SU-DHL-6 (cell line): ENCODE data around the gene MYO15B.

Experiments
- H2AFZ ChIP-seq: fragments of 200-600 bp; sonication (generic); 2 replicates; pipeline ENCODE4 v1.6.1; 2014; ENCODE audit warnings: low read depth, mild to moderate bottlenecking, moderate library complexity, mixed read lengths, antibody characterized with exemption, low read length; ENCODE audit not compliant: severe bottlenecking
- H3F3A ChIP-seq: fragments of 200-600 bp; shearing (Covaris generic); 2 replicates; pipeline ENCODE4 v1.6.0; 2016; ENCODE audit warnings: antibody characterized with exemption, mild to moderate bottlenecking; ENCODE audit not compliant: insufficient read depth
- H3K27ac ChIP-seq: fragments of 200-600 bp; sonication (generic); 2 replicates; pipeline ENCODE4 v1.5.1; 2016; ENCODE audit warnings: low read depth, mild to moderate bottlenecking, low read length, moderate library complexity, mixed read lengths
- H3K27me3 ChIP-seq: fragments of 200-600 bp; sonication (generic), shearing (Covaris generic); 2 replicates; pipeline ENCODE4 v1.6.0; 2014; ENCODE audit warnings: mild to moderate bottlenecking, low read length
- H3K36me3 ChIP-seq: fragments of 200-600 bp; sonication (generic); 2 replicates; pipeline ENCODE4 v1.6.1; 2014; ENCODE audit warnings: mild to moderate bottlenecking, low read length, mixed read lengths
- H3K4me2 ChIP-seq: fragments of 300-600, 200-600 bp; shearing (Covaris generic), sonication (generic); 2 replicates; pipeline ENCODE4 v1.6.0; 2014; ENCODE audit warnings: low read length, low read depth, mild to moderate bottlenecking; ENCODE audit not compliant: poor library complexity, severe bottlenecking
- H3K4me3 ChIP-seq: fragments of 200-600 bp; sonication (generic); 2 replicates; pipeline ENCODE4 v1.5.1; 2014; ENCODE audit warnings: antibody characterized with exemption, low read length, mild to moderate bottlenecking, mixed read lengths; ENCODE audit not compliant: insufficient read depth, poor library complexity, severe bottlenecking
- H3K79me2 ChIP-seq: fragments of 200-600 bp; sonication (generic); 2 replicates; pipeline ENCODE4 v1.6.1; 2014; ENCODE audit warnings: mild to moderate bottlenecking, low read length, moderate library complexity; ENCODE audit not compliant: insufficient read depth
- H3K9ac ChIP-seq: fragments of 200-600 bp; sonication (generic); 2 replicates; pipeline ENCODE4 v1.7.0; 2014; ENCODE audit warnings: mild to moderate bottlenecking, low read length
- H3K9me2 ChIP-seq: fragments of 200-600 bp; sonication (generic); replicated peaks from 2 replicates; pipeline ENCODE4 v1.6.1; 2014; ENCODE audit warnings: low read length; ENCODE audit not compliant: insufficient read depth
- H3K9me3 ChIP-seq: fragments of 200-600 bp; sonication (generic); 2 replicates; pipeline ENCODE4 v1.6.1; 2014; ENCODE audit warnings: low read length, mixed read lengths; ENCODE audit not compliant: insufficient read depth
- H4K20me1 ChIP-seq: fragments of 200-600 bp; sonication (generic); 2 replicates; pipeline ENCODE4 v1.6.1; 2014; ENCODE audit warnings: low read depth, mild to moderate bottlenecking, antibody characterized with exemption, low read length, moderate library complexity, mixed read lengths
- EZH2phosphoT487 ChIP-seq: fragments of 200-600 bp; sonication (generic), shearing (Covaris generic); conservative IDR thresholded peaks from 2 replicates; pipeline ENCODE4 v1.6.1; 2018; ENCODE audit warnings: mild to moderate bottlenecking, antibody characterized with exemption, low read length, moderate library complexity, mixed read lengths
- TF ChIP-seq, protein P1 (sequence below): fragments of 200-600 bp; sonication (generic); IDR thresholded peaks from one replicate; pipeline ENCODE4 v1.5.1; 2017; ENCODE audit warnings: antibody characterized with exemption, mild to moderate bottlenecking, low read length, moderate library complexity; ENCODE audit not compliant: insufficient read depth, poor library complexity, severe bottlenecking

Gene MYO15B

DNA sequence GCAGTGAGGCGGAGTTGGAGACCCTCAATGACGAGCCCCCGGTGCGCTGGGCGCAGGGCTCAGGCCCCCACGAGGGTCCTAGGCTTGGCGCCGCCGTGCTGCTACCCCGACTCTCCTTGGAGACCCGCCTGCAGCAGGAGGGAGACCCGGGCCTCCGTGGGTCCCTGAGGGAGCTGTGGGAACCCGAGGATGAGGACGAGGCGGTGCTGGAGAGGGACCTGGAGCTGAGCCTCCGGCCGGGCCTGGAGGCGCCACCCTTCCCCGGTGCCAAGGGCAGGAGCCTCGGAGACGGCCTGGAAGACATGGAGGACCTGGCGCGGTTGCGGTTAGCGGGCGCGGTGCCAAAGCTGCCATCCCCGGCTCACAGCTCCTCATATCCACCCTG is 2.3 kb downstream of the MYO15B start:
- Histone ChIP-seq H2AFZ (peak overlapping the region; percentile 46), H3K27ac (no peak overlapping the region)

DNA sequence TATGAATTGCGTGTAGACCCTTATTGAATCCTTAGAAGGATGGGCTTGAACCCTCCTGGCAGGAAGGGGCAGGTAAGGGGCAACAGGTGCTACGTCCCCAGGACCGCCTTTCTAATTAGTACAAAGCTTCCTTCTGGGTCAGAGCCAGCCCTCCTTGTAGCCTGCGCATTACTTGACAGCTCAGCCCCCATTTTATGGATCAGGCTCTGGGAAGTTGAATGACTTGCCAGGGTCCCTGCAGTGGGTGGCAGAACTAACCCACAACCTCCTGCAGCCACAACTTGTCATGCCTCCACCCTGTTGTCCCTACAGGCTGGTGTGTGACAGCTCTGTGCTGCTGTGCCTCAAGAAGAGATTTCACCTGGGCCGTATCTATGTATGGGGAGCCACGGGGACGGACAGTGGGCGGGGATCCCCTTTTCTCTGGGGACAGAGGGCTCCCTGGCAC is 2.7 kb downstream of the MYO15B start:
- Histone ChIP-seq H2AFZ (no peak overlapping the region), H3K4me2 (no peak overlapping the region), H3K27me3 (no peaks in the 10 kb centered on the region)

More for the DNA sequence above, 2.3 kb downstream of the MYO15B start:
- Histone ChIP-seq H3K4me3 (peak overlapping the region; percentile 46), H4K20me1 (no peaks in the 10 kb centered on the region), H3K9me2 (no peaks in the 10 kb centered on the region), H3K79me2 (no peaks in the 10 kb centered on the region), H3K27me3 (no peaks in the 10 kb centered on the region), H3K9ac (peak overlapping the region; percentile 53), H3K4me2 (peak overlapping the region; percentile 53), H3F3A (0 out of 2 replicates have a peak, but pooled peaks cover 6% of the 10 kb centered on the region), H3K36me3 (no peaks in the 10 kb centered on the region), H3K9me3 (no peaks in the 10 kb centered on the region)
- TF ChIP-seq, protein P1, sequence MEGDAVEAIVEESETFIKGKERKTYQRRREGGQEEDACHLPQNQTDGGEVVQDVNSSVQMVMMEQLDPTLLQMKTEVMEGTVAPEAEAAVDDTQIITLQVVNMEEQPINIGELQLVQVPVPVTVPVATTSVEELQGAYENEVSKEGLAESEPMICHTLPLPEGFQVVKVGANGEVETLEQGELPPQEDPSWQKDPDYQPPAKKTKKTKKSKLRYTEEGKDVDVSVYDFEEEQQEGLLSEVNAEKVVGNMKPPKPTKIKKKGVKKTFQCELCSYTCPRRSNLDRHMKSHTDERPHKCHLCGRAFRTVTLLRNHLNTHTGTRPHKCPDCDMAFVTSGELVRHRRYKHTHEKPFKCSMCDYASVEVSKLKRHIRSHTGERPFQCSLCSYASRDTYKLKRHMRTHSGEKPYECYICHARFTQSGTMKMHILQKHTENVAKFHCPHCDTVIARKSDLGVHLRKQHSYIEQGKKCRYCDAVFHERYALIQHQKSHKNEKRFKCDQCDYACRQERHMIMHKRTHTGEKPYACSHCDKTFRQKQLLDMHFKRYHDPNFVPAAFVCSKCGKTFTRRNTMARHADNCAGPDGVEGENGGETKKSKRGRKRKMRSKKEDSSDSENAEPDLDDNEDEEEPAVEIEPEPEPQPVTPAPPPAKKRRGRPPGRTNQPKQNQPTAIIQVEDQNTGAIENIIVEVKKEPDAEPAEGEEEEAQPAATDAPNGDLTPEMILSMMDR: no peak

DNA sequence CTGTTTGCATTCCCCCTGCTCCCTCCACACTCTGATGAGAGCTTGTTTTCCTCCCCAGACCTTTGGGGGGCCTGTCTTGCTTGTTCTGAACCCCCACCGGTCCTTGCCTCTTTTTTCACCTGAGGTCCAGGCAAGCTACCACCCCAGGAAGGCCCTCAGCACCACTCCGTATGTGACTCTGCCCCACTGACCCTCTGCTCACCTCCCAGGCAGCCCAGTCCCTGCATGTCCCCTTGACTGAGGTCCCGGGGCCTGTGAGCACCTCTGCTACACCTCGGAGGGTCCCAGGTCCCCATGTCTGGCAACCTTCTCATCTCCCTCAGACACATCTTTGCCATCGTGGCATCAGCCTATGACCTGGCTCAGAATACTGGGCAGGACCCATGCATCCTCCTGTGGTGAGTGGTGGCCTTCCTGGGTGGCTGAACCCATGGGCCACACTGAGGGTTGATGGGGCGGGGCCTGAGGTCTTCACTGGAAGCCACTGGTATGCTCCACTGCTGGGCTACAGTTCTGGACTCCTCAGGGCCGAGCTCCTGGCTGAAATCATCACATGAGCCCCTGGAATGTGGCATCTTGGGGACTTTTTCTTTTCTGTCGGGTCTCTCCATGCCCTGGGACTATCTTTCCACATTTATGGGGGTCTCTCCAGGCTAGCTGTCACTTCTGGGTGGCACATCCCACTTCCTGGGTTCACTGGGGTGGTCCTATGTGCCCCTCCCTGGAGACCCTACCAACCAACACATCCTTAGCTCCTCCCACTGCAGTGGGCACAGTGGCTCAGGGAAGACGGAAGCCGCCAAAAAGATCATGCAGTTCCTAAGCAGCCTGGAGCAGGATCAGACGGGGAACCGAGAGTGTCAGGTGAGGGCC is 3.5 kb downstream of the MYO15B start:
- Histone ChIP-seq H2AFZ (no peak overlapping the region), H3K4me3 (no peak overlapping the region), H3K4me2 (no peak overlapping the region), H3K27ac (no peak overlapping the region), H3K27me3 (no peaks in the 10 kb centered on the region), H3K79me2 (no peaks in the 10 kb centered on the region), H3F3A (0 out of 2 replicates have a peak, but pooled peaks cover 6% of the 10 kb centered on the region), H3K9me3 (no peaks in the 10 kb centered on the region), H3K9ac (no peak overlapping the region), H3K9me2 (no peaks in the 10 kb centered on the region), H3K36me3 (no peaks in the 10 kb centered on the region), H4K20me1 (no peaks in the 10 kb centered on the region)
- no peak for TF ChIP-seq EZH2phosphoT487
- TF ChIP-seq, protein P1: no peak

More for the DNA sequence above, 2.7 kb downstream of the MYO15B start:
- Histone ChIP-seq H3K36me3 (no peaks in the 10 kb centered on the region), H3K9ac (no peak overlapping the region), H3F3A (0 out of 2 replicates have a peak, but pooled peaks cover 6% of the 10 kb centered on the region), H4K20me1 (no peaks in the 10 kb centered on the region), H3K4me3 (no peak overlapping the region), H3K27ac (no peak overlapping the region), H3K9me3 (no peaks in the 10 kb centered on the region), H3K9me2 (no peaks in the 10 kb centered on the region), H3K79me2 (no peaks in the 10 kb centered on the region)
- TF ChIP-seq EZH2phosphoT487: no peak
- TF ChIP-seq, protein P1: no peak
